ENCODE measurements around the gene PLPPR3. TPM values are rescaled to one million over a fixed set of nuclear protein-coding genes. Genes with fewer than 3 reads are reported as not detected.

PLPPR3 gene
- total and polyA plus RNA-seq, 10 of the 15 experiments (the other 5 are each of a cell fraction or from before 2014, with no cell fraction given): 0.07 TPM; not detected in 9

DNA sequence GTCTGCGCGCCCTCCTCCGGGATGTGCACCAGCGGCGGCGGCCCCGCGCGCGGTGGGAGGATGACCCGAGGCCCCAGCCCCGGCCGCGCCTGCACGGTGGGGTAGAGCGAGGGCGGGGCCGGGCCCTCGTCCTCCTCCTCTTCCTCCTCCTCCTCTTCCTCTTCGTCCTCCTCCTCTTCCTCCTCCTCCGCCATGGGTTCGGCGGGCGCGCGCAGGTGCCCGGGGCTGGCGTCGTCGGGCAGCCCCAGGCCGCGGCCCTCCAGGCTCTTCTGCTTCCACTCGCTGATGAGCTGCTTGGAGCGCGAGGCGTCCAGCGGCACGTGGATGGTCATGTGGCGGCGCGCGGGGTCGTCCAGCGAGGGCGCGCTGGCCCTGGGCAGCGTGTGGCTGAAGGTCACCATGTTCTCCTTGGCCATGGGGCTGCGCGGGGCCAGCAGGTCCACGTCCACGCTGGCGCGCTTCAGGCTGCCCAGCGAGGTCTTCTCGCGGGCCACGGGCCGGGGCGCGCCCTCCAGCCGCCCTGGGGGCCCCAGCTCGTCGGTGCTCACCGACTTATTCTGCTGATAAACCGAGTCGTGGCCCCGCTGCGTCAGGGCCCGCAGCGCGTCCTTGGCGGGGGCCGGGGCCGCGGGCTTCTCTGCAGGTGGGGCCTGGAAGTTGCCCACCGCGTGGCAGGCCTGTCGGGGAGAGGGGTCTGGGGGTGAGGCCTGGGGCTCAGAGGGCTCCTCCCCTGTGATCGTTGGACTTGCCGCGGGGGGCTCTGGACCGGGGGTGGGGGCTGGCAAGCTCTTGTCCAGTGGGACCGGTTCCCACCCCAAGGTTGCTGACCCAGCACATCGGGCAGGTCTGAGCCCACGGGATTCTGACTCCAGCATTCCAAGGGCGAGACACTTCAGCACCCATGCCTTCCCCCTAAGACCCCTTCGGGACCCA lies 8.3 kb downstream of the PLPPR3 start:
- CTCF ChIA-PET: no interaction called here
- no peak overlapping the region for H3K4me2 ChIP-seq (ENCODE audit: control insufficient read depth, insufficient read depth)
- no peaks in the 10 kb centered on the region; the same call in 2 of the 3 replicates for H3K9me3 ChIP-seq (replicated peaks; ENCODE audit: control insufficient read depth, insufficient read depth, low read length)
- peaks cover 18 to 23% of the 10 kb centered on the region in 2 experiments; a peak in 3 of 4 replicates for H3K36me3 ChIP-seq (ENCODE audit: control insufficient read depth in 2 of 2, insufficient read depth in 2 of 2, low read length in 1 of 2)
- no peak for TF ChIP-seq MEF2A (IDR thresholded peaks at IDR 0.05; ENCODE audit: insufficient read depth, low read depth, low read length)
- TF ChIP-seq HDAC2 (IDR thresholded peaks at IDR 0.05): peak; percentile 36; the same call in 1 of the 2 replicates
- TF ChIP-seq, protein P1, sequence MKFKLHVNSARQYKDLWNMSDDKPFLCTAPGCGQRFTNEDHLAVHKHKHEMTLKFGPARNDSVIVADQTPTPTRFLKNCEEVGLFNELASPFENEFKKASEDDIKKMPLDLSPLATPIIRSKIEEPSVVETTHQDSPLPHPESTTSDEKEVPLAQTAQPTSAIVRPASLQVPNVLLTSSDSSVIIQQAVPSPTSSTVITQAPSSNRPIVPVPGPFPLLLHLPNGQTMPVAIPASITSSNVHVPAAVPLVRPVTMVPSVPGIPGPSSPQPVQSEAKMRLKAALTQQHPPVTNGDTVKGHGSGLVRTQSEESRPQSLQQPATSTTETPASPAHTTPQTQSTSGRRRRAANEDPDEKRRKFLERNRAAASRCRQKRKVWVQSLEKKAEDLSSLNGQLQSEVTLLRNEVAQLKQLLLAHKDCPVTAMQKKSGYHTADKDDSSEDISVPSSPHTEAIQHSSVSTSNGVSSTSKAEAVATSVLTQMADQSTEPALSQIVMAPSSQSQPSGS (IDR thresholded peaks at IDR 0.05; ENCODE audit: low read length): no peak
- TF ChIP-seq ZNF207 (IDR thresholded peaks at IDR 0.05; ENCODE audit: borderline replicate concordance): no peak
- TF ChIP-seq BCL11A (IDR thresholded peaks at IDR 0.05; ENCODE audit: low read depth, low read length): peak; percentile 17
- TF ChIP-seq NFYA (IDR thresholded peaks at IDR 0.05; ENCODE audit: borderline replicate concordance, low read depth, low read length): no peak
- TF ChIP-seq, protein P2, sequence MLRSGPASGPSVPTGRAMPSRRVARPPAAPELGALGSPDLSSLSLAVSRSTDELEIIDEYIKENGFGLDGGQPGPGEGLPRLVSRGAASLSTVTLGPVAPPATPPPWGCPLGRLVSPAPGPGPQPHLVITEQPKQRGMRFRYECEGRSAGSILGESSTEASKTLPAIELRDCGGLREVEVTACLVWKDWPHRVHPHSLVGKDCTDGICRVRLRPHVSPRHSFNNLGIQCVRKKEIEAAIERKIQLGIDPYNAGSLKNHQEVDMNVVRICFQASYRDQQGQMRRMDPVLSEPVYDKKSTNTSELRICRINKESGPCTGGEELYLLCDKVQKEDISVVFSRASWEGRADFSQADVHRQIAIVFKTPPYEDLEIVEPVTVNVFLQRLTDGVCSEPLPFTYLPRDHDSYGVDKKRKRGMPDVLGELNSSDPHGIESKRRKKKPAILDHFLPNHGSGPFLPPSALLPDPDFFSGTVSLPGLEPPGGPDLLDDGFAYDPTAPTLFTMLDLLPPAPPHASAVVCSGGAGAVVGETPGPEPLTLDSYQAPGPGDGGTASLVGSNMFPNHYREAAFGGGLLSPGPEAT (IDR thresholded peaks at IDR 0.05; ENCODE audit: low read depth): no peak
- no peak for TF ChIP-seq HCFC1 (IDR thresholded peaks at IDR 0.05; ENCODE audit: low read length)
- TF ChIP-seq, protein P3, sequence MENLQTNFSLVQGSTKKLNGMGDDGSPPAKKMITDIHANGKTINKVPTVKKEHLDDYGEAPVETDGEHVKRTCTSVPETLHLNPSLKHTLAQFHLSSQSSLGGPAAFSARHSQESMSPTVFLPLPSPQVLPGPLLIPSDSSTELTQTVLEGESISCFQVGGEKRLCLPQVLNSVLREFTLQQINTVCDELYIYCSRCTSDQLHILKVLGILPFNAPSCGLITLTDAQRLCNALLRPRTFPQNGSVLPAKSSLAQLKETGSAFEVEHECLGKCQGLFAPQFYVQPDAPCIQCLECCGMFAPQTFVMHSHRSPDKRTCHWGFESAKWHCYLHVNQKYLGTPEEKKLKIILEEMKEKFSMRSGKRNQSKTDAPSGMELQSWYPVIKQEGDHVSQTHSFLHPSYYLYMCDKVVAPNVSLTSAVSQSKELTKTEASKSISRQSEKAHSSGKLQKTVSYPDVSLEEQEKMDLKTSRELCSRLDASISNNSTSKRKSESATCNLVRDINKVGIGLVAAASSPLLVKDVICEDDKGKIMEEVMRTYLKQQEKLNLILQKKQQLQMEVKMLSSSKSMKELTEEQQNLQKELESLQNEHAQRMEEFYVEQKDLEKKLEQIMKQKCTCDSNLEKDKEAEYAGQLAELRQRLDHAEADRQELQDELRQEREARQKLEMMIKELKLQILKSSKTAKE (IDR thresholded peaks at IDR 0.05; ENCODE audit: low read depth, poor library complexity, severe bottlenecking): no peak
- no peak for TF ChIP-seq DPF2 (IDR thresholded peaks at IDR 0.05)
- TF ChIP-seq ZNF24 (IDR thresholded peaks at IDR 0.05): no peak
- TF ChIP-seq POLR2A (IDR thresholded peaks at IDR 0.05; ENCODE audit: low read depth, low read length): peak; percentile 56
- 0 out of 2 replicates have a peak, but pooled peaks have one; percentile 42 for TF ChIP-seq POLR2AphosphoS2 (IDR thresholded peaks at IDR 0.05; ENCODE audit: low read depth, low read length)
- 0 out of 2 replicates have a peak, but pooled peaks have one; percentile 13 for TF ChIP-seq TCF3 (IDR thresholded peaks at IDR 0.05; ENCODE audit: borderline replicate concordance, insufficient read depth, low read depth, low read length)
- no peak for TF ChIP-seq SP1 (IDR thresholded peaks at IDR 0.05; ENCODE audit: low read depth, low read length)
- TF ChIP-seq POLR2AphosphoS5 (IDR thresholded peaks at IDR 0.05; ENCODE audit: low read length): peak; percentile 26; the same call in 1 of the 2 replicates
- no peak overlapping the region for H3K4me3 ChIP-seq
- RAD21 ChIA-PET (ENCODE audit: unreplicated experiment): no interaction called here
- DNase-seq (ENCODE audit: low read depth, low spot score) (no peak), FAIRE-seq (no peak), ATAC-seq (peak; percentile 4; the same call in 2 of the 3 replicates)
- SMC1A ChIA-PET (ENCODE audit: uncharacterized antibody, unreplicated experiment): no interaction called here
- H3K4me1 ChIP-seq (ENCODE audit: control insufficient read depth, insufficient read depth, low read length): no peaks in the 10 kb centered on the region
- H4K20me1 ChIP-seq (ENCODE audit: control insufficient read depth, insufficient read depth): no peaks in the 10 kb centered on the region
- H3K27me3 ChIP-seq (replicated peaks in 1 of 2; ENCODE audit: control insufficient read depth in 2 of 2, insufficient read depth in 2 of 2, low read length in 1 of 2): no peaks in the 10 kb centered on the region
- in situ Hi-C loops (cut with MboI) (no loop called here), intact Hi-C loops (cut with micrococcal nuclease; ENCODE audit: unreplicated experiment) (no loop called here)
- no peak overlapping the region for H3K9ac ChIP-seq (ENCODE audit: control insufficient read depth, insufficient read depth, low read length)
- H3K27ac ChIP-seq (ENCODE audit: control insufficient read depth, insufficient read depth): no peak overlapping the region
- POLR2A ChIA-PET: no interaction called here
- no peak overlapping the region for H2AFZ ChIP-seq (ENCODE audit: control insufficient read depth, low read depth, low read length)
- H3K79me2 ChIP-seq (ENCODE audit: control insufficient read depth, insufficient read depth, low read length): no peaks in the 10 kb centered on the region
- WGBS (ENCODE audit: insufficient coverage, insufficient replicate concordance, low lambda C conversion rate, missing lambda C conversion rate): 97% methylated on average over 56 of the region's 87 CpGs
- BruUV-seq (replicated peaks): no TSS peak

All from GM12878 (cell line).